Testis (tissue), 2 donors: ENCODE results near the gene ACAP3.

ENCODE experiments used
- POLR2A ChIP-seq: fragments of 450-650 bp; IDR thresholded peaks from one replicate; pipeline ENCODE4 v1.6.1; 2017; ENCODE audit warnings: antibody characterized with exemption, mild to moderate bottlenecking, moderate library complexity
- TF ChIP-seq, protein P1 (sequence below), 3 experiments: fragments of 450-650 bp in 2 of 3; fragments of 200-600 bp in 1 of 3; sonication (generic) in 1 of 3; IDR thresholded peaks; one replicate each; pipeline ENCODE4 v1.5.1; 2016 to 2019; ENCODE audit warnings: antibody characterized with exemption in 3 of 3, mild to moderate bottlenecking in 2 of 3, moderate library complexity in 1 of 3

DNA sequence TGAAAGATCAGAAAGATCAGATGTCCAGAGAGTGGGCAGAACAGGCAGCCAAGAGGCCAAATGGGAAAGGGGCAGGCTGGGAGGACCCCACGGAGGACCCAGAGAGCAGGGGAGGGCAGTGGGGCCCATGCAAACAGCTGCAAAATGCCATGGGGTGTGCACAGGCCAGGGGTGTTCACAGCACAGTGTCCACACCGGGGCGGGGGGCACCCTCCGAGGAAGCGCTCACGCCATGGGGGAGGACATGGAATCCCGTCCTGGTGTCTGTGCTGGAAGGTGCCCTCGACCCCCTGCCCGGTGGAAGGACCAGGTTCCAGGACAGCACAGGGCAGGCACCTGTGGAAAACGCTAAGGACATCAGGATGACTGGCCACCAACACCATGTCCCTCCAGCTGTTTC lies 15.2 kb upstream of the ACAP3 start:
- TF ChIP-seq, protein P1, sequence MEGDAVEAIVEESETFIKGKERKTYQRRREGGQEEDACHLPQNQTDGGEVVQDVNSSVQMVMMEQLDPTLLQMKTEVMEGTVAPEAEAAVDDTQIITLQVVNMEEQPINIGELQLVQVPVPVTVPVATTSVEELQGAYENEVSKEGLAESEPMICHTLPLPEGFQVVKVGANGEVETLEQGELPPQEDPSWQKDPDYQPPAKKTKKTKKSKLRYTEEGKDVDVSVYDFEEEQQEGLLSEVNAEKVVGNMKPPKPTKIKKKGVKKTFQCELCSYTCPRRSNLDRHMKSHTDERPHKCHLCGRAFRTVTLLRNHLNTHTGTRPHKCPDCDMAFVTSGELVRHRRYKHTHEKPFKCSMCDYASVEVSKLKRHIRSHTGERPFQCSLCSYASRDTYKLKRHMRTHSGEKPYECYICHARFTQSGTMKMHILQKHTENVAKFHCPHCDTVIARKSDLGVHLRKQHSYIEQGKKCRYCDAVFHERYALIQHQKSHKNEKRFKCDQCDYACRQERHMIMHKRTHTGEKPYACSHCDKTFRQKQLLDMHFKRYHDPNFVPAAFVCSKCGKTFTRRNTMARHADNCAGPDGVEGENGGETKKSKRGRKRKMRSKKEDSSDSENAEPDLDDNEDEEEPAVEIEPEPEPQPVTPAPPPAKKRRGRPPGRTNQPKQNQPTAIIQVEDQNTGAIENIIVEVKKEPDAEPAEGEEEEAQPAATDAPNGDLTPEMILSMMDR (IDR thresholded peaks at IDR 0.05): no peak
- no peak for TF ChIP-seq POLR2A
